Measurements from ENCODE around the gene VASH1. TPM values are rescaled to one million over a fixed set of nuclear protein-coding genes. Genes with fewer than 3 reads are reported as not detected.

VASH1 gene
- polyA plus RNA-seq, 1 of the 3 experiments (the other 2 are of a cell fraction) = 4.9 TPM

DNA sequence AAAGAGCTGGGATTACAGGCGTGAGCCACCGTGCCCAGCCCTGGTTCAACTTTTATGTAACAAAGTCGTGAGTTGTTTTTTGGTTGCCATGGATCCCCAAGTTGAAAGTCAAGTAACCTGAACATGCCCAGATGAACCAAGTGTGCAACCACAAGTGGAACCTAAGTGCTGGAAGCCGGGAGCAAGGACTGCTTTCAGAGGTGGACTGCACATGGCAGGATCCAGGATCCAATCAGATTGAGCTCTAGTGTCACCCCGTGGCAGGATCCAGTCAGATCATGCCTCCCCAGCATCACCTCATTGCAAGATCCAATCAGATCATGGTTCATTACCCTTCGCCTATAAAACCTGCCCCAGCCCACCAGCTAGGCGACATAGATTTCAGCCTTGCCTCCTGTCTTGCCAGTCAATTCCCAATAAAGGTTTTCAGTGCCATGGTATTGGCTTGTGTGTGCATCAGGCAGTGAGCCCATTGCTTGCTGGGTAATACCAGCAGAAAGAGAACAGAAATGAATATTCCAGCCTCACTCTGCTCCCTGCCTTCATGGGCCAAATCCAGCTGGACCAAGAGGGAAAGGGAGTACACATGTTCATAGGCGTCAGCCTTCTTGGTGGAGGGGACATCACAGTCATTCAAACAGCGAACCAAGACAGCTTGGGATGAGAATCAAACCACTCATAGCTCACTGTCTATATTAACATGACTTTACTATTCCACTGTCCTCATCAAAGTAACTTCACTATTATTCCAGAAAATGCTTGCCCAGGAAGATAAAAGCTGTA lies 43.6 kb upstream of the VASH1 start:
- no peak for DNase-seq

More for the DNA sequence above, 43.6 kb upstream of the VASH1 start:
- Histone ChIP-seq H4K20me1 (ENCODE audit: insufficient read depth) (no peaks in the 10 kb centered on the region), H3K9me3 (no peaks in the 10 kb centered on the region), H3K27me3 (ENCODE audit: insufficient read depth) (peaks cover 9% of the 10 kb centered on the region), H3K4me2 (no peak overlapping the region), H3K4me1 (ENCODE audit: control insufficient read depth in 1 of 2, insufficient read depth in 2 of 2, low read depth in 1 of 2, low read length in 1 of 2) (peaks cover 0 to 18% of the 10 kb centered on the region in 2 experiments; a peak in 2 of 4 replicates), H3K36me3 (replicated peaks in 1 of 2; ENCODE audit: control insufficient read depth in 1 of 2, insufficient read depth in 2 of 2, low read length in 1 of 2) (no peaks in the 10 kb centered on the region), H3K27ac (ENCODE audit: low read depth in 2 of 2, low read length in 1 of 2) (no peak overlapping the region), H3K4me3 (ENCODE audit: low read depth in 2 of 2, low read length in 1 of 2) (no peak overlapping the region), H3K79me2 (ENCODE audit: insufficient read depth) (no peaks in the 10 kb centered on the region), H3F3A (replicated peaks; ENCODE audit: insufficient read depth) (no peaks in the 10 kb centered on the region), H3K9ac (no peak overlapping the region), H2AFZ (ENCODE audit: low read depth) (no peak overlapping the region), H3K9me2 (no peaks in the 10 kb centered on the region)
- POLR2A ChIA-PET = no interaction called here
- CTCF ChIA-PET = interaction anchor here (1.2 to 4.0 kb wide), 3 partner anchors 8 to 67 kb away, joined by 4 to 27 read pairs (median 13); no protein-coding TSS in a partner anchor
- WGBS (ENCODE audit: low lambda C conversion rate) = 54% methylated on average over 9 of the region's 9 CpGs
- TF ChIP-seq POLR2AphosphoS5 (IDR thresholded peaks at IDR 0.05; ENCODE audit: low read depth, low read length) = no peak
- TF ChIP-seq RCOR1 (IDR thresholded peaks at IDR 0.05; ENCODE audit: low read length) = no peak
- TF ChIP-seq GATA2 (CRISPR knock-in tag; IDR thresholded peaks at IDR 0.05) = no peak
- TF ChIP-seq CHD2 (IDR thresholded peaks at IDR 0.05; ENCODE audit: low read length, partially characterized antibody) = no peak
- TF ChIP-seq MEF2A (IDR thresholded peaks at IDR 0.05; ENCODE audit: borderline replicate concordance, low read depth) = no peak
- TF ChIP-seq, protein P1, sequence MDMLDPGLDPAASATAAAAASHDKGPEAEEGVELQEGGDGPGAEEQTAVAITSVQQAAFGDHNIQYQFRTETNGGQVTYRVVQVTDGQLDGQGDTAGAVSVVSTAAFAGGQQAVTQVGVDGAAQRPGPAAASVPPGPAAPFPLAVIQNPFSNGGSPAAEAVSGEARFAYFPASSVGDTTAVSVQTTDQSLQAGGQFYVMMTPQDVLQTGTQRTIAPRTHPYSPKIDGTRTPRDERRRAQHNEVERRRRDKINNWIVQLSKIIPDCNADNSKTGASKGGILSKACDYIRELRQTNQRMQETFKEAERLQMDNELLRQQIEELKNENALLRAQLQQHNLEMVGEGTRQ (IDR thresholded peaks at IDR 0.05; ENCODE audit: borderline replicate concordance, low read depth, low read length) = no peak
- TF ChIP-seq, protein P2, sequence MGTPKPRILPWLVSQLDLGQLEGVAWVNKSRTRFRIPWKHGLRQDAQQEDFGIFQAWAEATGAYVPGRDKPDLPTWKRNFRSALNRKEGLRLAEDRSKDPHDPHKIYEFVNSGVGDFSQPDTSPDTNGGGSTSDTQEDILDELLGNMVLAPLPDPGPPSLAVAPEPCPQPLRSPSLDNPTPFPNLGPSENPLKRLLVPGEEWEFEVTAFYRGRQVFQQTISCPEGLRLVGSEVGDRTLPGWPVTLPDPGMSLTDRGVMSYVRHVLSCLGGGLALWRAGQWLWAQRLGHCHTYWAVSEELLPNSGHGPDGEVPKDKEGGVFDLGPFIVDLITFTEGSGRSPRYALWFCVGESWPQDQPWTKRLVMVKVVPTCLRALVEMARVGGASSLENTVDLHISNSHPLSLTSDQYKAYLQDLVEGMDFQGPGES (IDR thresholded peaks at IDR 0.05; ENCODE audit: low read depth, low read length) = no peak
- no peak for TF ChIP-seq EZH2phosphoT487 (IDR thresholded peaks at IDR 0.05; ENCODE audit: borderline replicate concordance, low read depth)
- TF ChIP-seq NFIC (IDR thresholded peaks at IDR 0.05; ENCODE audit: borderline replicate concordance) = no peak
- no peak for TF ChIP-seq YY1 (IDR thresholded peaks at IDR 0.05; ENCODE audit: low read depth)
- TF ChIP-seq, protein P3, sequence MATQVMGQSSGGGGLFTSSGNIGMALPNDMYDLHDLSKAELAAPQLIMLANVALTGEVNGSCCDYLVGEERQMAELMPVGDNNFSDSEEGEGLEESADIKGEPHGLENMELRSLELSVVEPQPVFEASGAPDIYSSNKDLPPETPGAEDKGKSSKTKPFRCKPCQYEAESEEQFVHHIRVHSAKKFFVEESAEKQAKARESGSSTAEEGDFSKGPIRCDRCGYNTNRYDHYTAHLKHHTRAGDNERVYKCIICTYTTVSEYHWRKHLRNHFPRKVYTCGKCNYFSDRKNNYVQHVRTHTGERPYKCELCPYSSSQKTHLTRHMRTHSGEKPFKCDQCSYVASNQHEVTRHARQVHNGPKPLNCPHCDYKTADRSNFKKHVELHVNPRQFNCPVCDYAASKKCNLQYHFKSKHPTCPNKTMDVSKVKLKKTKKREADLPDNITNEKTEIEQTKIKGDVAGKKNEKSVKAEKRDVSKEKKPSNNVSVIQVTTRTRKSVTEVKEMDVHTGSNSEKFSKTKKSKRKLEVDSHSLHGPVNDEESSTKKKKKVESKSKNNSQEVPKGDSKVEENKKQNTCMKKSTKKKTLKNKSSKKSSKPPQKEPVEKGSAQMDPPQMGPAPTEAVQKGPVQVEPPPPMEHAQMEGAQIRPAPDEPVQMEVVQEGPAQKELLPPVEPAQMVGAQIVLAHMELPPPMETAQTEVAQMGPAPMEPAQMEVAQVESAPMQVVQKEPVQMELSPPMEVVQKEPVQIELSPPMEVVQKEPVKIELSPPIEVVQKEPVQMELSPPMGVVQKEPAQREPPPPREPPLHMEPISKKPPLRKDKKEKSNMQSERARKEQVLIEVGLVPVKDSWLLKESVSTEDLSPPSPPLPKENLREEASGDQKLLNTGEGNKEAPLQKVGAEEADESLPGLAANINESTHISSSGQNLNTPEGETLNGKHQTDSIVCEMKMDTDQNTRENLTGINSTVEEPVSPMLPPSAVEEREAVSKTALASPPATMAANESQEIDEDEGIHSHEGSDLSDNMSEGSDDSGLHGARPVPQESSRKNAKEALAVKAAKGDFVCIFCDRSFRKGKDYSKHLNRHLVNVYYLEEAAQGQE (IDR thresholded peaks at IDR 0.05; ENCODE audit: low read depth, low read length) = no peak
- TF ChIP-seq, protein P4, sequence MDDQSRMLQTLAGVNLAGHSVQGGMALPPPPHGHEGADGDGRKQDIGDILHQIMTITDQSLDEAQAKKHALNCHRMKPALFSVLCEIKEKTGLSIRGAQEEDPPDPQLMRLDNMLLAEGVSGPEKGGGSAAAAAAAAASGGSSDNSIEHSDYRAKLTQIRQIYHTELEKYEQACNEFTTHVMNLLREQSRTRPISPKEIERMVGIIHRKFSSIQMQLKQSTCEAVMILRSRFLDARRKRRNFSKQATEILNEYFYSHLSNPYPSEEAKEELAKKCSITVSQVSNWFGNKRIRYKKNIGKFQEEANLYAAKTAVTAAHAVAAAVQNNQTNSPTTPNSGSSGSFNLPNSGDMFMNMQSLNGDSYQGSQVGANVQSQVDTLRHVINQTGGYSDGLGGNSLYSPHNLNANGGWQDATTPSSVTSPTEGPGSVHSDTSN (IDR thresholded peaks at IDR 0.05) = no peak
- TF ChIP-seq TAF1 (IDR thresholded peaks at IDR 0.05; ENCODE audit: borderline replicate concordance, low read depth, low read length) = no peak
- TF ChIP-seq RFX5 (IDR thresholded peaks at IDR 0.05; ENCODE audit: low read length) = no peak
- TF ChIP-seq GABPA (IDR thresholded peaks at IDR 0.05; ENCODE audit: low read depth) = no peak
- TF ChIP-seq RXRA (IDR thresholded peaks at IDR 0.05; ENCODE audit: borderline replicate concordance, low read depth) = no peak
- no peak for TF ChIP-seq ELF1 (IDR thresholded peaks at IDR 0.05)
- no peak for TF ChIP-seq RAD21 (IDR thresholded peaks at IDR 0.05; ENCODE audit: low read length)

All from SK-N-SH (cell line).